Measurements from ENCODE around the gene CRB2.

The CRB2 gene

DNA sequence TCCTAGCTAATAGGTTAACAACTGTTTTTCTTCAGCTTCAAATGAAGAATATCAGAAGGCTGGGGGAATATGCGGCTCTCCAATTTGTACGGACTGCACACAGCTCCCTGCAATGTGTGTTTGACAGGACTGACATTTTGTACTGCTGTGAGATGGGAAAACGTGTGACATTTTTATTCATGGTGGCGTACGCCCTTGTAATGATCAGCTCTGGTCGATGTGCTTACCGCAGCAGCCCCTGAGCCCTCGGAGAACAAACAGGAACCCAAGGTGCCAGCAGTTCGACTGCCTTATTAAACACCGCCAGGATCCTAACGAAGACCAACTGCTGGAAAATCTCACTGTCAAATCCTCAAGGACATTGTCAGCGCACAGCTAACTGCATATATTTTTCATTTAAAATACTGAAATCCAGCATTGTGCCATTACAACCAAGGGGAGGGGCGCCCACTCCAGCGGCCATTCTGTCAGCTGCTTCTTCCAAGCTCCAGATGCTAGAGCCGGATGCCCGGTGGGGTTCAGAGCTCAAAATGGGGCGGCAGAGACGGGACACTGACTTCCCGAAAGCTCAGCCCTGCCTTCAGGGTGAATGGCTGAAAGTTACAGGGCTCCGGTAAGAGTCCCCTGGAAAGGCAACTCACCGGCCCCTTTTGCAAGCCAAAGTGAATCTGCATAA, 66.8 kb downstream of the CRB2 start:
- H3K36me3 ChIP-seq (ENCODE audit: control insufficient read depth, insufficient read depth, low read length): peaks cover 7% of the 10 kb centered on the region
- H3K4me3 ChIP-seq (ENCODE audit: low read length): no peak overlapping the region
- H3K4me1 ChIP-seq (ENCODE audit: control insufficient read depth, insufficient read depth, low read length): no peaks in the 10 kb centered on the region
- no peak overlapping the region for H3K9ac ChIP-seq (ENCODE audit: low read length)
- H3K27ac ChIP-seq (ENCODE audit: low read depth, low read length): no peak overlapping the region
- no peaks in the 10 kb centered on the region for H3K27me3 ChIP-seq (ENCODE audit: control insufficient read depth, insufficient read depth, low read length)

DNA sequence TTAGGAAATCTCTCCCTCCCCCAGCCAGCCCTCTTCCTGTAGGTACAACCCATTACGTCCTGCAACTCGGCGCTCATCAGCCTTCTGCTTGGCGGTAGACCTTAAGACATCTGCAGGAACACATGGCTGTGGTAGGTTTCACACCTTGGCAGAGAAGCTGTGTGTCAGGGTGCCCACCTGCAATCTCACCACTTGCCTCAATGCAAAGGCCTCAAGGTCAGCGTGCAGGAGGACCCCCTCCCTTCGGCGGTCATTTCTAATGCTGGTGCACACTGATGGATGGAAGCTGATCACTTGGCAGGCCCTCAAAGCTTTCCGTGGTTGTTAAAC, 67.3 kb downstream of the CRB2 start:
- Histone ChIP-seq H3K27me3 (ENCODE audit: control insufficient read depth, insufficient read depth, low read length) (no peaks in the 10 kb centered on the region), H3K4me3 (ENCODE audit: low read length) (no peak overlapping the region), H3K36me3 (ENCODE audit: control insufficient read depth, insufficient read depth, low read length) (peaks cover 7% of the 10 kb centered on the region), H3K9ac (ENCODE audit: low read length) (no peak overlapping the region), H3K4me1 (ENCODE audit: control insufficient read depth, insufficient read depth, low read length) (no peaks in the 10 kb centered on the region), H3K27ac (ENCODE audit: low read depth, low read length) (no peak overlapping the region)

DNA sequence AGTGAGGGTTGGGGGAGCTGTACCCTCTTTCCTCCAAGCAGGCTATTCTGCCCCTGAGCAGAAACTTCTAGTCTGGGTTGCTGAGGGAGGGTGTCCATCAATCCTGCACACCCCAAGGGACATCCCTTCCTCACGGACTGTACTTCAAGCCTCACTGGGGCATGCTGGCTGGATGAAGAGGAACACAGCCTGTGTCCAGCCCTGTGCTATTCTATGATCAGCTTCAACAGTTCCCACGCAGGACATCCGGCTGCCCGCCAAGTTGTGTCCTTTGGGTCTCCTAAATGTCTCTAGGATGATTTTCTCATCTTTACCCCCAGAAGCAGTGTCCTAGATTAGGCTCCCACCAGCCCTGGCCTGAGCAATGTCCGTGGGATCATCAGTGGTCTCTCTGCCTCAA, 68.1 kb downstream of the CRB2 start:
- no peak overlapping the region for H3K27ac ChIP-seq (ENCODE audit: low read depth, low read length)
- no peaks in the 10 kb centered on the region for H3K27me3 ChIP-seq (ENCODE audit: control insufficient read depth, insufficient read depth, low read length)
- no peaks in the 10 kb centered on the region for H3K4me1 ChIP-seq (ENCODE audit: control insufficient read depth, insufficient read depth, low read length)
- H3K36me3 ChIP-seq (ENCODE audit: control insufficient read depth, insufficient read depth, low read length): peaks cover 4% of the 10 kb centered on the region
- H3K4me3 ChIP-seq (ENCODE audit: low read length): no peak overlapping the region
- H3K9ac ChIP-seq (ENCODE audit: low read length): no peak overlapping the region

DNA sequence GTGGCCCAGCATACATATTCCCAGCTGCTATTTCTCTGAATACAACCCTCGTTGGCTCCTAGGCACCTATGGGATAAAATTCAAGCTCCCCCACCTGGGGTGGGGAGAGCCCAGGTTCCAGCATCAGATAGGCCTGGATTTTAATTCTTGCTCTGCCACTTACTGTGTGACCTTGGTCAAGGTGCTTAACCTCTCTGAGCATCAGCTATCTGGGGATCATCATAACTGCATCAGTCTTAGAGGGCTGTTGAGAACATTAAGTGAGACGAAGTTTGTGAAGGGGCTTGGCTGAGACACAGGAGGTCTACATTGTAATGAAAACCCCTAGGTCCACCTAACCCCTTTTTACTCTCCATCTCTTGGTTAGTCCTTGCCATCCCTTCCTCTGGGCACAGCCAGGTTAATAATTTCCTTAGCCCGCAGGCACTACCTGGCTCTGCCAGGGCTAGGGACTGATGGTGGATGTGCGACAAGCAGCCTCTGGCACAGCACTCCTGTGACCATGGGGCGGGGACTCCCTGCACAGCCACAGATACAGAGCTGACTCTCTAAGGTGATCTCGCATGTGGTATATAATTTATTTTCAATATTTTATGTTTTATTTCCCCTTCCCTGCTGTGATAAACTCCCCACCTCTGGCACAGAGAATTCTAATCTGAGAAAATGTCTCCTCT, 68.7 kb downstream of the CRB2 start:
- H3K36me3 ChIP-seq (ENCODE audit: control insufficient read depth, insufficient read depth, low read length): peaks cover 4% of the 10 kb centered on the region
- no peak overlapping the region for H3K9ac ChIP-seq (ENCODE audit: low read length)
- no peak overlapping the region for H3K4me3 ChIP-seq (ENCODE audit: low read length)
- H3K4me1 ChIP-seq (ENCODE audit: control insufficient read depth, insufficient read depth, low read length): no peaks in the 10 kb centered on the region
- H3K27ac ChIP-seq (ENCODE audit: low read depth, low read length): no peak overlapping the region
- H3K27me3 ChIP-seq (ENCODE audit: control insufficient read depth, insufficient read depth, low read length): no peaks in the 10 kb centered on the region

DNA sequence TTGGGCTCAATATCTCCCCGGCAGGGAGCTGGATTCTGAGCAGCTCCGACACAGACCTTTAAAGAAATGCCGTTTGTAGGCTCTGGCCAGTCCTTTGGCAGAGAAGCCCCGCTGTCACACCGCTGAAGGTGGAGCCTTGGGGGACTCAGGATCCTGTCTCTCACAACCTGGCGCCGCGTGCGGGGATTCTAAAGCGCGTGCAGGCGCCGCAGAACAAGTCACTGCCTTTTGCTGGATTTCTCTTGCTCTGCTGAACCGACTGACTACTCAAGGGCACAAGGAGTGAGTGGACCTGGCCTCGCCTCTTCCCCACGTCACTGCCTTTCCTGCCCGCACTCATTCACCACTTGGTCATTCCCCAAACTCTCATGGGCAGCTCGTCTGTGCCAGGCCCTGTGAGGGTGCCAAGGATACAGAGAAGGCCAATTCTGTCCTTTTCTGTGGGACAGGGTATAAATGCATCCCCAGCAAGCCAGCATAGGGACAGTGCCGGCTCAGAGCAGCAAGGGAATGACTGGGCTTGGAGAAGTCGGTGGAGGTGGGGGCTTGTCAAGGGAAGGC, 69.3 kb downstream of the CRB2 start:
- Histone ChIP-seq H3K36me3 (ENCODE audit: control insufficient read depth, insufficient read depth, low read length) (peaks cover 4% of the 10 kb centered on the region), H3K4me1 (ENCODE audit: control insufficient read depth, insufficient read depth, low read length) (no peaks in the 10 kb centered on the region), H3K27me3 (ENCODE audit: control insufficient read depth, insufficient read depth, low read length) (no peaks in the 10 kb centered on the region), H3K27ac (ENCODE audit: low read depth, low read length) (no peak overlapping the region), H3K4me3 (ENCODE audit: low read length) (no peak overlapping the region), H3K9ac (ENCODE audit: low read length) (no peak overlapping the region)

DNA sequence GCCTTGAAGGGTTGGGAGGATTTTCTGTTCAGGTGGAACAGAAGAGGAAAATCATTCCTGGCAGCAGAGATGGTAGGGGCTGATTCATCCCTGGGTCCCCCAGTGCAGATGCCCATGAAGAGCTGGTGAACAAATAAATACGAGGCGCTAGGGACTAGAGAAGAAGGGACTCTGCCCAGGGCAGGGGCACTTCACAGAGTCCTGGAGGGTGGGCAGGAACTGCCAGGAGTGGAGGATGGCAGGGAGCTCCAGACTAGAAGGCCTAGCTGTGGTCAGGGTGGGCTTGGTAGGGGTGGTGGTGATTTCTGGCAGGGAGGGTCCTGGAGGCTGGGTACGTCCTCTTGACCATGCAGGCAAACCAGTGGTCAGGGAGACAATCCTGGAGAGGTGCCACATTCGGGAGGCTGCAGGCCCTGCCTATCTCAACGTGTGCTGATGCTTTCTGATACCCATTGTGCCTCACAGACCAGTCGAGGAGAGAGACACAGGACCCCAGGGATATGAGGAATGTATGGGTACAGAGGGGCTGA, 69.9 kb downstream of the CRB2 start:
- Histone ChIP-seq H3K27me3 (ENCODE audit: control insufficient read depth, insufficient read depth, low read length) (no peaks in the 10 kb centered on the region), H3K4me1 (ENCODE audit: control insufficient read depth, insufficient read depth, low read length) (no peaks in the 10 kb centered on the region), H3K9ac (ENCODE audit: low read length) (no peak overlapping the region), H3K27ac (ENCODE audit: low read depth, low read length) (no peak overlapping the region), H3K36me3 (ENCODE audit: control insufficient read depth, insufficient read depth, low read length) (peaks cover 4% of the 10 kb centered on the region), H3K4me3 (ENCODE audit: low read length) (no peak overlapping the region)

DNA sequence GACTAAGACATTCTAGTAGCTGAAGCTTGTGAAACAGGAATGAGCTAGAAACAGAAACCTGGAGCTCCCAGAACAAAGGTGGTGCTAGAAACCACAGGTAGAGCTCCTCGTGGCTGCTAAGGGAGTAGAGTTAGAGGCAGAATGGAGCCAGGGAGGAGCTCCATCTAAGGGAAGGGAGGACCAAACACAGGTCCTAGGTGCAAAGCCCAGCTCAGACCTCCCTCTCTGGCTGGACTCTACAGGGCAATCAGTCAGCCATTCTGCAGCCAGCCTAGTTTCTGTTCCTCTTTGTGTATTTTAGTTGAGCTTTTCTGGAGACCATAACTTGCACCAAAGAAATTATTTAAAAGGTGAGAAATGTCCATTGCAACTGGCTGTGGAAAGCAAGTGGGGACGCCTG, 70.4 kb downstream of the CRB2 start:
- Histone ChIP-seq H3K4me3 (ENCODE audit: low read length) (no peak overlapping the region), H3K9ac (ENCODE audit: low read length) (no peak overlapping the region), H3K27ac (ENCODE audit: low read depth, low read length) (no peak overlapping the region), H3K36me3 (ENCODE audit: control insufficient read depth, insufficient read depth, low read length) (peaks cover 4% of the 10 kb centered on the region), H3K27me3 (ENCODE audit: control insufficient read depth, insufficient read depth, low read length) (no peaks in the 10 kb centered on the region), H3K4me1 (ENCODE audit: control insufficient read depth, insufficient read depth, low read length) (no peaks in the 10 kb centered on the region)

Data from rectal smooth muscle tissue (tissue), 1 donor.